Measurements from ENCODE around the gene SCYGR3. TPM values are rescaled to one million over a fixed set of nuclear protein-coding genes. Genes with fewer than 3 reads are reported as not detected.

Gene SCYGR3
- total and polyA plus RNA-seq, 2 of the 8 experiments (the other 6 are each of a cell fraction or from before 2014, with no cell fraction given), result not detected

DNA sequence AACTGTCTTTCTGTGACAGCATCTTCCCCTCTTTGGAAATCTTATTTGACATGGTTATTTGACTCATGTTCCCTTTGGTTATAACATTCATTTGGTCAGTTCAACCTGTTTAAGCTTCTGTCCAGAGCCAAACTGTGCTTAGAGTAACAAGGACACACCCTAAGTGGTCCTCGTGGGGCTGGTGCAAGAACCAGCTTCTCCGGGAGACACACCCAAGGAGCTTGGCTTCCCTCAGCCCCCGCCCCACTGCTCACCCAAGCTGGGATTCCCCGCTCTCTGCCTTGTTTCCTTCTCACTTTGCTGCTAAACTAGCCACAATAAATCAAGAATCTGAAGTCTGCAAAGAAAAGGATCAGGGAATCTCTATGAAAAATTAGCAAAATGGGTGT is 1.4 kb downstream of the SCYGR3 start:
- no peaks in the 10 kb centered on the region for H3K9me3 ChIP-seq (ENCODE audit: insufficient read depth in 2 of 2, low read depth in 1 of 2, low read length in 1 of 2)
- TF ChIP-seq, protein P1, sequence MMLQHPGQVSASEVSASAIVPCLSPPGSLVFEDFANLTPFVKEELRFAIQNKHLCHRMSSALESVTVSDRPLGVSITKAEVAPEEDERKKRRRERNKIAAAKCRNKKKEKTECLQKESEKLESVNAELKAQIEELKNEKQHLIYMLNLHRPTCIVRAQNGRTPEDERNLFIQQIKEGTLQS (IDR thresholded peaks at IDR 0.05; ENCODE audit: insufficient read depth, low read depth, low read length), result no peak
- TF ChIP-seq EZH2 (IDR thresholded peaks at IDR 0.05; ENCODE audit: low read depth, low read length, severe bottlenecking) (no peak), NRF1 (IDR thresholded peaks at IDR 0.05; ENCODE audit: low read depth, low read length) (no peak), SAP30 (IDR thresholded peaks at IDR 0.05; ENCODE audit: insufficient read depth, insufficient replicate concordance, low read length) (no peak), MAX (IDR thresholded peaks at IDR 0.05) (no peak), GTF2F1 (IDR thresholded peaks at IDR 0.05; ENCODE audit: borderline replicate concordance, low read depth, low read length) (no peak), BRCA1 (IDR thresholded peaks at IDR 0.05; ENCODE audit: low read depth, low read length) (no peak), RAD21 (IDR thresholded peaks at IDR 0.05 in 1 of 2, conservative IDR thresholded peaks at IDR 0.05 in 1 of 2; ENCODE audit: low read depth in 2 of 2, low read length in 2 of 2) (no peak), SP4 (IDR thresholded peaks at IDR 0.05; ENCODE audit: low read length) (no peak), POLR2AphosphoS5 (IDR thresholded peaks at IDR 0.05; ENCODE audit: low read depth, low read length) (no peak), BCL11A (IDR thresholded peaks at IDR 0.05; ENCODE audit: low read depth in 2 of 2, low read length in 2 of 2) (no peak)
- TF ChIP-seq, protein P2, sequence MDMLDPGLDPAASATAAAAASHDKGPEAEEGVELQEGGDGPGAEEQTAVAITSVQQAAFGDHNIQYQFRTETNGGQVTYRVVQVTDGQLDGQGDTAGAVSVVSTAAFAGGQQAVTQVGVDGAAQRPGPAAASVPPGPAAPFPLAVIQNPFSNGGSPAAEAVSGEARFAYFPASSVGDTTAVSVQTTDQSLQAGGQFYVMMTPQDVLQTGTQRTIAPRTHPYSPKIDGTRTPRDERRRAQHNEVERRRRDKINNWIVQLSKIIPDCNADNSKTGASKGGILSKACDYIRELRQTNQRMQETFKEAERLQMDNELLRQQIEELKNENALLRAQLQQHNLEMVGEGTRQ (IDR thresholded peaks at IDR 0.05; ENCODE audit: low read length), result no peak

More for the DNA sequence above, 1.4 kb downstream of the SCYGR3 start:
- Histone ChIP-seq H4K20me1 (replicated peaks in 1 of 2; ENCODE audit: control insufficient read depth in 1 of 2, insufficient read depth in 2 of 2, low read length in 2 of 2) (no peaks in the 10 kb centered on the region), H3K18ac (ENCODE audit: extremely low read depth, low read length) (no peak overlapping the region), H4K8ac (ENCODE audit: extremely low read depth, insufficient read depth, low read length) (no peak overlapping the region), H3K79me1 (ENCODE audit: low read depth, low read length) (no peaks in the 10 kb centered on the region), H3K56ac (replicated peaks; ENCODE audit: insufficient read length, low read depth, low read length) (no peak overlapping the region), H3K27me3 (replicated peaks in 1 of 4; ENCODE audit: control insufficient read depth in 3 of 4, extremely low read depth in 1 of 4, insufficient read depth in 3 of 4, low read length in 3 of 4) (no peaks in the 10 kb centered on the region), H3K36me3 (ENCODE audit: control insufficient read depth in 2 of 4, insufficient read depth in 4 of 4, low read length in 3 of 4) (no peaks in the 10 kb centered on the region), H3K4me1 (replicated peaks in 1 of 4; ENCODE audit: control insufficient read depth in 3 of 4, insufficient read depth in 4 of 4, low read length in 3 of 4) (peaks cover 0 to 5% (median 1%) of the 10 kb centered on the region in 4 experiments; a peak in 1 of 7 replicates), H3K14ac (ENCODE audit: insufficient read length) (no peak overlapping the region), H3K23me2 (ENCODE audit: low read depth, low read length) (0 out of 2 replicates have a peak, but pooled peaks cover 3% of the 10 kb centered on the region), H3K79me2 (ENCODE audit: control insufficient read depth in 1 of 2, insufficient read depth in 2 of 2, low read length in 2 of 2) (no peaks in the 10 kb centered on the region), H3K27ac (ENCODE audit: low read depth, low read length) (no peak overlapping the region), H3K4ac (replicated peaks; ENCODE audit: insufficient read length, low read depth, low read length) (no peak overlapping the region), H2BK15ac (ENCODE audit: low read length) (no peak overlapping the region), H2AK5ac (ENCODE audit: low read depth, low read length) (no peak overlapping the region), H4K5ac (ENCODE audit: insufficient read length, low read depth, low read length) (no peak overlapping the region), H2BK5ac (ENCODE audit: low read depth, low read length) (no peak overlapping the region), H2AFZ (ENCODE audit: low read length) (no peak overlapping the region), H2BK12ac (ENCODE audit: low read depth, low read length) (no peak overlapping the region), H2BK120ac (replicated peaks; ENCODE audit: low read depth, low read length) (no peak overlapping the region), H3K23ac (ENCODE audit: insufficient read length) (no peak overlapping the region), H3K4me2 (ENCODE audit: insufficient read depth in 1 of 2, low read depth in 2 of 2, low read length in 2 of 2) (no peak overlapping the region), H3K9ac (replicated peaks in 1 of 4; ENCODE audit: extremely low read depth in 1 of 4, low read depth in 3 of 4, low read length in 3 of 4) (no peak overlapping the region), H3K4me3 (ENCODE audit: extremely low read depth in 1 of 4, insufficient read depth in 2 of 4, low read depth in 3 of 4, low read length in 4 of 4) (no peak overlapping the region), H4K91ac (replicated peaks; ENCODE audit: insufficient read length, low read length) (no peak overlapping the region), H2BK20ac (ENCODE audit: low read length) (no peak overlapping the region)
- 85% methylated on average over 4 of the region's 4 CpGs; no CpG with 5 or more reads in 1 of the 2 experiments for WGBS, 2 experiments (ENCODE audit: extremely low coverage in 1 of 2, insufficient coverage in 1 of 2, insufficient read length in 1 of 2, insufficient replicate concordance in 2 of 2, low coverage in 1 of 2, low lambda C conversion rate in 2 of 2, missing lambda C conversion rate in 1 of 2)
- POLR2A ChIA-PET (ENCODE audit: partially characterized antibody), result no interaction called here
- CTCF ChIA-PET (ENCODE audit: partially characterized antibody), result interaction anchor here (1.0 to 1.8 kb wide), 4 partner anchors 12 to 153 kb away, joined by 3 to 8 read pairs (median 4); no protein-coding TSS in a partner anchor
- DNase-seq (ENCODE audit: low read depth in 1 of 2, low spot score in 2 of 2) (no peak), FAIRE-seq (no peak)
